OCI-LY7 (cell line): ENCODE measurements around the gene VWDE. TPM values are rescaled to one million over a fixed set of nuclear protein-coding genes. Genes with fewer than 3 reads are reported as not detected.

ENCODE experiments used
- BruUV-seq: library from RNA; stranded (reverse); fragments of 400-500 nt; replicated peaks from 2 replicates; lab custom pipeline; 2021; lab: Mats Ljungman, UMichigan
- CTCF ChIA-PET: fragments of 300-600 bp; sonication (Branson Sonifier 250); formaldehyde crosslinking; loops from one replicate; lab custom pipeline; 2022; ENCODE audit warnings: antibody characterized with exemption; ENCODE audit not compliant: unreplicated experiment; lab: Charles Lee
- POLR2A ChIA-PET: fragments of 300-600 bp; sonication (Branson Sonifier 250); formaldehyde crosslinking; loops from one replicate; lab custom pipeline; 2022; ENCODE audit warnings: antibody characterized with exemption; lab: Charles Lee
- DNase-seq: peaks from one replicate; pipeline ENCODE4 v3.0.0-alpha.2; 2015; ENCODE audit warnings: low spot score
- H2AFZ ChIP-seq: fragments of 200-600 bp; sonication (generic), shearing (Covaris generic); 2 replicates; pipeline ENCODE4 v1.6.1; 2014; ENCODE audit warnings: mild to moderate bottlenecking, antibody characterized with exemption, low read length, moderate library complexity
- H3K27ac ChIP-seq: fragments of 200-600 bp; sonication (generic); 2 replicates; pipeline ENCODE4 v1.5.1; 2014; ENCODE audit warnings: mixed run types, low read depth, mild to moderate bottlenecking, moderate library complexity, low read length, inconsistent platforms; ENCODE audit not compliant: poor library complexity, severe bottlenecking
- H3K36me3 ChIP-seq: fragments of 200-600 bp; sonication (generic); 2 replicates; pipeline ENCODE4 v1.6.1; 2014; ENCODE audit warnings: mild to moderate bottlenecking, antibody characterized with exemption, low read length, moderate library complexity, mixed read lengths; ENCODE audit not compliant: insufficient read depth
- H3K4me1 ChIP-seq: fragments of 200-600 bp; sonication (generic); 2 replicates; pipeline ENCODE4 v1.5.1; 2014; ENCODE audit warnings: mild to moderate bottlenecking, low read length; ENCODE audit not compliant: insufficient read depth, poor library complexity, severe bottlenecking
- H3K4me2 ChIP-seq: fragments of 200-600 bp; sonication (generic); 2 replicates; pipeline ENCODE4 v1.6.1; 2014; ENCODE audit warnings: mild to moderate bottlenecking, low read length
- H3K4me3 ChIP-seq: fragments of 200-600 bp; sonication (generic); 2 replicates; pipeline ENCODE4 v1.5.1; 2014; ENCODE audit warnings: mild to moderate bottlenecking, low read depth, low read length; ENCODE audit not compliant: poor library complexity, severe bottlenecking
- H3K79me2 ChIP-seq: fragments of 200-600 bp; sonication (generic); 2 replicates; pipeline ENCODE4 v1.6.1; 2016; ENCODE audit warnings: low read depth, mild to moderate bottlenecking, low read length, moderate library complexity, mixed read lengths; ENCODE audit not compliant: insufficient read depth
- H3K9me2 ChIP-seq: fragments of 200-600 bp; sonication (generic); 2 replicates; pipeline ENCODE4 v1.6.1; 2016; ENCODE audit warnings: mild to moderate bottlenecking, low read length, mixed read lengths; ENCODE audit not compliant: insufficient read depth
- H3K9me3 ChIP-seq: fragments of 200-600 bp; sonication (generic); 2 replicates; pipeline ENCODE4 v1.6.1; 2014; ENCODE audit warnings: mild to moderate bottlenecking, mixed run types, low read length, mixed read lengths
- H4K20me1 ChIP-seq: fragments of 200-600 bp; sonication (generic); 2 replicates; pipeline ENCODE4 v1.6.1; 2014; ENCODE audit warnings: mild to moderate bottlenecking, antibody characterized with exemption, low read length, moderate library complexity, mixed read lengths; ENCODE audit not compliant: insufficient read depth
- CTCF ChIP-seq: fragments of 200-600 bp; sonication (generic); conservative IDR thresholded peaks from 2 replicates; pipeline ENCODE4 v1.5.1; 2014; ENCODE audit warnings: mild to moderate bottlenecking, antibody characterized with exemption, low read length, moderate library complexity, mixed read lengths
- EZH2phosphoT487 ChIP-seq: fragments of 200-600 bp; sonication (generic); IDR thresholded peaks from 2 replicates; pipeline ENCODE4 v1.6.1; 2018; ENCODE audit warnings: low read depth, borderline replicate concordance, mild to moderate bottlenecking, mixed run types, antibody characterized with exemption, low read length, moderate library complexity, mixed read lengths
- intact Hi-C: fragments of 100-400 bp; cut with micrococcal nuclease; formaldehyde crosslinking; loops from one replicate; pipeline ENCODE4 v1.10.0; 2022; ENCODE audit not compliant: unreplicated experiment
- total RNA-seq, 2 experiments: library from RNA; depleted of rRNA in 1 of 2; stranded (reverse); fragments of >200 nt in 1 of 2; shearing (Covaris generic) in 1 of 2; gene quantifications; 2 replicates each; pipeline ENCODE4 v1.2.3, GENCODE V29; 2014 to 2022

Gene VWDE
- total RNA-seq, 2 experiments from 2014 or later = not detected

GRCh38 chr7:12444785-12445184 lies 41.1 kb upstream of the VWDE start:
- H2AFZ ChIP-seq = no peak overlapping the region
- ChIA-PET CTCF (no interaction called here), POLR2A (no interaction called here)
- H3K9me2 ChIP-seq = no peaks in the 10 kb centered on the region
- no peak overlapping the region for H3K4me3 ChIP-seq
- no peaks in the 10 kb centered on the region for H3K4me1 ChIP-seq
- BruUV-seq = no TSS peak
- H4K20me1 ChIP-seq = no peaks in the 10 kb centered on the region
- DNase-seq = no peak
- H3K36me3 ChIP-seq = no peaks in the 10 kb centered on the region
- TF ChIP-seq EZH2phosphoT487 = no peak
- TF ChIP-seq CTCF = no peak
- no peaks in the 10 kb centered on the region for H3K9me3 ChIP-seq
- H3K27ac ChIP-seq = no peak overlapping the region
- intact Hi-C loops = no loop called here
- H3K79me2 ChIP-seq = no peaks in the 10 kb centered on the region
- H3K4me2 ChIP-seq = no peak overlapping the region

- CTCF ChIA-PET = no interaction called here
- POLR2A ChIA-PET = interaction anchor here (0.6 to 1.1 kb wide), 2 partner anchors 16 to 18 kb away, joined by 3 read pairs; no protein-coding TSS in a partner anchor
Observed at GRCh38 chr7:12440229-12440628, 36.6 kb upstream of the VWDE start.

More at GRCh38 chr7:12440229-12440628, 36.6 kb upstream of the VWDE start:
- no peaks in the 10 kb centered on the region for H3K9me3 ChIP-seq
- H4K20me1 ChIP-seq = no peaks in the 10 kb centered on the region
- H3K36me3 ChIP-seq = no peaks in the 10 kb centered on the region
- no peak for TF ChIP-seq CTCF
- no peak for TF ChIP-seq EZH2phosphoT487
- H2AFZ ChIP-seq = no peak overlapping the region
- H3K4me1 ChIP-seq = no peaks in the 10 kb centered on the region
- BruUV-seq = no TSS peak
- H3K79me2 ChIP-seq = no peaks in the 10 kb centered on the region
- intact Hi-C loops = no loop called here
- no peak overlapping the region for H3K27ac ChIP-seq
- no peak overlapping the region for H3K4me3 ChIP-seq
- H3K4me2 ChIP-seq = no peak overlapping the region
- no peak for DNase-seq
- no peaks in the 10 kb centered on the region for H3K9me2 ChIP-seq
